Thyroid gland (tissue), 4 donors: ENCODE results near the gene LPP. TPM values are rescaled to one million over a fixed set of nuclear protein-coding genes. Genes with fewer than 3 reads are reported as not detected.

Experiments used
- DNase-seq, 2 donors: peaks; one replicate each; pipeline ENCODE4 v3.0.0-alpha.2; 2019
- H3K27ac ChIP-seq, 3 donors: fragments of 200-600 bp; sonication (generic); 1 replicate in 2 of 3; 2 replicates in 1 of 3; pipeline ENCODE4 v1.5.1; 2016 to 2019; ENCODE audit warnings: mild to moderate bottlenecking in 1 of 3, moderate library complexity in 1 of 3
- H3K27me3 ChIP-seq: fragments of 200-600 bp; sonication (generic); one replicate; pipeline ENCODE4 v1.5.1; 2019
- H3K36me3 ChIP-seq, 2 donors: fragments of 200-600 bp; sonication (generic); one replicate each; pipeline ENCODE4 v1.5.1; 2016 to 2019
- H3K4me1 ChIP-seq, 2 donors: fragments of 200-600 bp; sonication (generic); one replicate each; pipeline ENCODE4 v1.5.1; 2017 to 2019
- H3K4me3 ChIP-seq, 3 donors: fragments of 200-600 bp; sonication (generic); replicated peaks in 1 of 3; 1 replicate in 2 of 3; 2 replicates in 1 of 3; pipeline ENCODE4 v1.5.1; 2016; ENCODE audit warnings: mild to moderate bottlenecking in 1 of 3
- H3K9me3 ChIP-seq: fragments of 200-600 bp; sonication (generic); one replicate; pipeline ENCODE4 v1.5.1; 2017
- CTCF ChIP-seq, 6 experiments: fragments of 200-600 bp in 3 of 6; fragments of 450-650 bp in 3 of 6; sonication (generic) in 3 of 6; IDR thresholded peaks; one replicate each; pipeline ENCODE4 v1.5.1; 2016 to 2019; ENCODE audit warnings: antibody characterized with exemption in 6 of 6, mild to moderate bottlenecking in 2 of 6, inconsistent platforms in 1 of 6, moderate library complexity in 1 of 6
- POLR2A ChIP-seq, 2 donors: fragments of 450-650 bp; IDR thresholded peaks; one replicate each; pipeline ENCODE4 v1.6.1; 2017; ENCODE audit warnings: antibody characterized with exemption in 2 of 2, mild to moderate bottlenecking in 2 of 2, moderate library complexity in 1 of 2
- WGBS, 2 donors: methylation state at CpG; one replicate each; pipeline ENCODE4 v1.1.5; 2017; 5-methylcytosine and 5-hydroxymethylcytosine counted together
- intact Hi-C: fragments of 100-400 bp; cut with DNase I; formaldehyde crosslinking; loops from one replicate; pipeline ENCODE4 v1.15.1; 2023
- total RNA-seq, 4 donors: library from RNA; depleted of rRNA; stranded (reverse); fragments of >200 nt; gene quantifications; one replicate each; pipeline ENCODE4 v1.2.3, GENCODE V29; 2016

Gene LPP
- total RNA-seq, 4 donors from 2014 or later, result 79.0 to 141 (median 82.8) TPM

GRCh38 chr3:188362405-188362831, 208.5 kb downstream of the LPP start:
- no peak for DNase-seq
- H3K27ac ChIP-seq, result no peak overlapping the region
- no peaks in the 10 kb centered on the region for H3K4me1 ChIP-seq
- H3K9me3 ChIP-seq, result no peaks in the 10 kb centered on the region
- no peaks in the 10 kb centered on the region for H3K27me3 ChIP-seq
- H3K4me3 ChIP-seq, result no peak overlapping the region
- intact Hi-C loops, result no loop called here
- TF ChIP-seq CTCF (IDR thresholded peaks at IDR 0.05) (no peak), POLR2A (IDR thresholded peaks at IDR 0.05) (no peak)
- no peaks in the 10 kb centered on the region for H3K36me3 ChIP-seq
- 67 to 71% methylated on average over 10 of the region's 10 CpGs for WGBS, 2 donors

GRCh38 chr3:188365184-188365583, 211.2 kb downstream of the LPP start:
- intact Hi-C loops, result no loop called here
- Histone ChIP-seq H3K4me3 (no peak overlapping the region), H3K4me1 (no peaks in the 10 kb centered on the region), H3K27ac (no peak overlapping the region), H3K36me3 (no peaks in the 10 kb centered on the region), H3K9me3 (no peaks in the 10 kb centered on the region), H3K27me3 (no peaks in the 10 kb centered on the region)
- 96 to 97% methylated on average over 5 of the region's 5 CpGs for WGBS, 2 donors
- TF ChIP-seq POLR2A (IDR thresholded peaks at IDR 0.05) (no peak), CTCF (IDR thresholded peaks at IDR 0.05) (no peak)
- no peak for DNase-seq

- Histone ChIP-seq H3K4me1 (no peaks in the 10 kb centered on the region), H3K4me3 (no peak overlapping the region), H3K9me3 (no peaks in the 10 kb centered on the region), H3K36me3 (no peaks in the 10 kb centered on the region), H3K27me3 (no peaks in the 10 kb centered on the region), H3K27ac (no peak overlapping the region)
- no peak for DNase-seq
- TF ChIP-seq POLR2A (IDR thresholded peaks at IDR 0.05), result no peak
- no peak for TF ChIP-seq CTCF (IDR thresholded peaks at IDR 0.05)
- intact Hi-C loops, result no loop called here
- WGBS, 2 donors, result 79 to 84% methylated on average over 12 of the region's 12 CpGs
Observed at GRCh38 chr3:188365988-188366698, 212.2 kb downstream of the LPP start.

GRCh38 chr3:188367678-188368077, 213.7 kb downstream of the LPP start:
- H3K4me1 ChIP-seq, result no peaks in the 10 kb centered on the region
- H3K27ac ChIP-seq, result no peak overlapping the region
- no peaks in the 10 kb centered on the region for H3K27me3 ChIP-seq
- H3K9me3 ChIP-seq, result no peaks in the 10 kb centered on the region
- H3K36me3 ChIP-seq, result no peaks in the 10 kb centered on the region
- intact Hi-C loops, result no loop called here
- WGBS, 2 donors, result 83 to 97% methylated on average over 1 of the region's 1 CpG
- TF ChIP-seq POLR2A (IDR thresholded peaks at IDR 0.05) (no peak), CTCF (IDR thresholded peaks at IDR 0.05) (no peak)
- H3K4me3 ChIP-seq, result no peak overlapping the region
- no peak for DNase-seq

- no peaks in the 10 kb centered on the region for H3K36me3 ChIP-seq
- no peak for DNase-seq
- H3K4me3 ChIP-seq, result no peak overlapping the region
- no peaks in the 10 kb centered on the region for H3K4me1 ChIP-seq
- no peaks in the 10 kb centered on the region for H3K9me3 ChIP-seq
- H3K27me3 ChIP-seq, result no peaks in the 10 kb centered on the region
- TF ChIP-seq POLR2A (IDR thresholded peaks at IDR 0.05) (no peak), CTCF (IDR thresholded peaks at IDR 0.05) (no peak)
- intact Hi-C loops, result no loop called here
- no peak overlapping the region for H3K27ac ChIP-seq
- WGBS, 2 donors, result 97 to 99% methylated on average over 3 of the region's 3 CpGs
Observed at GRCh38 chr3:188369526-188369925, 215.6 kb downstream of the LPP start.
